Measurements from ENCODE around the gene SIGLEC10.

Gene SIGLEC10

GRCh38 chr19:51396175-51396574 is 21.3 kb downstream of the SIGLEC10 start:
- DNase-seq (ENCODE audit: insufficient read length, low spot score) (no peak), FAIRE-seq (no peak)
- TF ChIP-seq TAF1 (IDR thresholded peaks at IDR 0.05; ENCODE audit: low read depth, low read length), result no peak
- TF ChIP-seq SPI1 (IDR thresholded peaks at IDR 0.05; ENCODE audit: low read depth, low read length), result no peak
- TF ChIP-seq PAX5 (IDR thresholded peaks at IDR 0.05; ENCODE audit: insufficient read depth, low read length, severe bottlenecking), result no peak
- TF ChIP-seq POU2F2 (IDR thresholded peaks at IDR 0.05; ENCODE audit: low read depth, low read length), result no peak
- no peak for TF ChIP-seq POLR2AphosphoS5 (IDR thresholded peaks at IDR 0.05; ENCODE audit: low read depth, low read length)
- no peak for TF ChIP-seq POLR2A (IDR thresholded peaks at IDR 0.05; ENCODE audit: low read depth, low read length)

- FAIRE-seq (peak; percentile 93), DNase-seq (ENCODE audit: insufficient read length, low spot score) (peak; percentile 80)
- TF ChIP-seq PAX5 (IDR thresholded peaks at IDR 0.05; ENCODE audit: insufficient read depth, low read length, severe bottlenecking) (no peak), SPI1 (IDR thresholded peaks at IDR 0.05; ENCODE audit: low read depth, low read length) (peak; percentile 49; the same call in 1 of the 2 replicates), POU2F2 (IDR thresholded peaks at IDR 0.05; ENCODE audit: low read depth, low read length) (no peak), POLR2AphosphoS5 (IDR thresholded peaks at IDR 0.05; ENCODE audit: low read depth, low read length) (peak; percentile 67; the same call in 1 of the 2 replicates), TAF1 (IDR thresholded peaks at IDR 0.05; ENCODE audit: low read depth, low read length) (no peak), POLR2A (IDR thresholded peaks at IDR 0.05; ENCODE audit: low read depth, low read length) (peak; percentile 72)
These were observed 23.2 kb downstream of the SIGLEC10 start for GRCh38 chr19:51394050-51394836.

- no peak for FAIRE-seq
- TF ChIP-seq POLR2AphosphoS5 (IDR thresholded peaks at IDR 0.05; ENCODE audit: low read depth, low read length) (no peak), POLR2A (IDR thresholded peaks at IDR 0.05; ENCODE audit: low read depth, low read length) (no peak), SPI1 (IDR thresholded peaks at IDR 0.05; ENCODE audit: low read depth, low read length) (no peak), TAF1 (IDR thresholded peaks at IDR 0.05; ENCODE audit: low read depth, low read length) (no peak), PAX5 (IDR thresholded peaks at IDR 0.05; ENCODE audit: insufficient read depth, low read length, severe bottlenecking) (no peak), POU2F2 (IDR thresholded peaks at IDR 0.05; ENCODE audit: low read depth, low read length) (no peak)
These were observed 24.7 kb downstream of the SIGLEC10 start for GRCh38 chr19:51392701-51393100.

DNA sequence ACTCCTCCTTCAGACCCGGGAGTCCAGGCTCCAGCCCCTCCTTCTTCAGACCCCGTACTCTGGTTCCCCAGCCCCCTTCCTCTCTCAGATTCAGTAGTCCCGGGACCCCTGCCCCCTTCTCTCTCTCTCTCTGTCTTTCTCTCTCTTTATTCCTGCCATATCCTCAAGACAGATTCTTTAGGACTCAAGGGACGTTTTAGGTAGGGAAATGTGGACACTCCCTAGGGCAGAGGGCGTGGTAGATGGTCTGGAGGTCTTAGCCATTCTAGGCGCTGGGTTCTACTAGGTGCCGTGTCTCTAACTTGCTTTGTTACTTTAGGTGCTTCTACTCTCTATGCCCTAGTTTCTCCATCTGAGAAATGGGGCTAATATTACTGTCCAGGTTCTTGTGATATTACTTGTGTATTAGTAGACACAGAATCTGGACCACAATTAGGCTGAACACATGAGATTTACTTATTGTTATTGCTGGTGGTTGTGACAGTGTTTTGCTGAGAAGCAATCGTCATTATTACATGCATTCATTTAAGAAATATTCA is 26.3 kb downstream of the SIGLEC10 start:
- no peak for TF ChIP-seq TAF1 (IDR thresholded peaks at IDR 0.05; ENCODE audit: low read depth, low read length)
- TF ChIP-seq POLR2A (IDR thresholded peaks at IDR 0.05; ENCODE audit: low read depth, low read length), result no peak
- TF ChIP-seq POLR2AphosphoS5 (IDR thresholded peaks at IDR 0.05; ENCODE audit: low read depth, low read length), result no peak
- no peak for TF ChIP-seq SPI1 (IDR thresholded peaks at IDR 0.05; ENCODE audit: low read depth, low read length)
- TF ChIP-seq POU2F2 (IDR thresholded peaks at IDR 0.05; ENCODE audit: low read depth, low read length), result no peak
- no peak for TF ChIP-seq PAX5 (IDR thresholded peaks at IDR 0.05; ENCODE audit: insufficient read depth, low read length, severe bottlenecking)
- FAIRE-seq (no peak), DNase-seq (ENCODE audit: insufficient read length, low spot score) (no peak)

More at GRCh38 chr19:51392701-51393100, 24.7 kb downstream of the SIGLEC10 start:
- DNase-seq (ENCODE audit: insufficient read length, low spot score), result no peak

- no peak for FAIRE-seq
- TF ChIP-seq POU2F2 (IDR thresholded peaks at IDR 0.05; ENCODE audit: low read depth, low read length) (no peak), TAF1 (IDR thresholded peaks at IDR 0.05; ENCODE audit: low read depth, low read length) (no peak), POLR2AphosphoS5 (IDR thresholded peaks at IDR 0.05; ENCODE audit: low read depth, low read length) (no peak), POLR2A (IDR thresholded peaks at IDR 0.05; ENCODE audit: low read depth, low read length) (no peak), PAX5 (IDR thresholded peaks at IDR 0.05; ENCODE audit: insufficient read depth, low read length, severe bottlenecking) (no peak), SPI1 (IDR thresholded peaks at IDR 0.05; ENCODE audit: low read depth, low read length) (no peak)
- DNase-seq (ENCODE audit: insufficient read length, low spot score), result no peak
These were observed 28.3 kb downstream of the SIGLEC10 start for GRCh38 chr19:51389143-51389542.

GRCh38 chr19:51387924-51388389 is 29.5 kb downstream of the SIGLEC10 start, which contains the start of gene LIM2:
TSS of gene LIM2 (minus strand) at chr19:51387974. CDS start at chr19:51387443, 531 bp downstream.
- FAIRE-seq (peak; percentile 33), DNase-seq (ENCODE audit: insufficient read length, low spot score) (no peak)
- no peak for TF ChIP-seq POLR2AphosphoS5 (IDR thresholded peaks at IDR 0.05; ENCODE audit: low read depth, low read length)

- DNase-seq (ENCODE audit: insufficient read length, low spot score), result no peak
- TF ChIP-seq TAF1 (IDR thresholded peaks at IDR 0.05; ENCODE audit: low read depth, low read length) (no peak), PAX5 (IDR thresholded peaks at IDR 0.05; ENCODE audit: insufficient read depth, low read length, severe bottlenecking) (no peak), POLR2AphosphoS5 (IDR thresholded peaks at IDR 0.05; ENCODE audit: low read depth, low read length) (no peak), SPI1 (IDR thresholded peaks at IDR 0.05; ENCODE audit: low read depth, low read length) (no peak), POLR2A (IDR thresholded peaks at IDR 0.05; ENCODE audit: low read depth, low read length) (no peak), POU2F2 (IDR thresholded peaks at IDR 0.05; ENCODE audit: low read depth, low read length) (no peak)
- FAIRE-seq, result no peak
These were observed 30.4 kb downstream of the SIGLEC10 start for GRCh38 chr19:51386882-51387520.

DNA sequence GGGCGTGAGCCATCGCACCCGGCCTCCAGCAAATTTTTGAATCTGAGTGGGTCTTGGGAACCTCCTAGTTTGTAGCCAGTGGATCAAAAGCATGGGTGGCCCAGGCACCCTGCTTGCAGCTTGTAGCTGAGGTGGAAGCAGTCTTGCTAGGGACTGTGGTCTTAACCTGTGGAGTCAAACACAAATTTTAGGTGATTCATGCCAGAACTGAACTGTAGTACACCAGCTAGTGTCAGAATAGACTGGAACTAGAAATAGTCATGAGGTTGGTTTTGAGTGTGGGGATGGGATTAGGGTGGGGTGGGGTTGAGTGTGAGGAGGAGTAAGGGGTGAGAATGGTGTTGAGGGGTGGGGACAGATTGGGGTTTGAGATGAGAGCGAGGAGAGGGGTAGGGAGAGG is 35.4 kb downstream of the SIGLEC10 start:
- DNase-seq (ENCODE audit: insufficient read length, low spot score) (no peak), FAIRE-seq (no peak)
- TF ChIP-seq PAX5 (IDR thresholded peaks at IDR 0.05; ENCODE audit: insufficient read depth, low read length, severe bottlenecking), result no peak
- no peak for TF ChIP-seq POLR2AphosphoS5 (IDR thresholded peaks at IDR 0.05; ENCODE audit: low read depth, low read length)
- TF ChIP-seq POU2F2 (IDR thresholded peaks at IDR 0.05; ENCODE audit: low read depth, low read length), result no peak
- no peak for TF ChIP-seq POLR2A (IDR thresholded peaks at IDR 0.05; ENCODE audit: low read depth, low read length)
- no peak for TF ChIP-seq SPI1 (IDR thresholded peaks at IDR 0.05; ENCODE audit: low read depth, low read length)
- no peak for TF ChIP-seq TAF1 (IDR thresholded peaks at IDR 0.05; ENCODE audit: low read depth, low read length)

DNA sequence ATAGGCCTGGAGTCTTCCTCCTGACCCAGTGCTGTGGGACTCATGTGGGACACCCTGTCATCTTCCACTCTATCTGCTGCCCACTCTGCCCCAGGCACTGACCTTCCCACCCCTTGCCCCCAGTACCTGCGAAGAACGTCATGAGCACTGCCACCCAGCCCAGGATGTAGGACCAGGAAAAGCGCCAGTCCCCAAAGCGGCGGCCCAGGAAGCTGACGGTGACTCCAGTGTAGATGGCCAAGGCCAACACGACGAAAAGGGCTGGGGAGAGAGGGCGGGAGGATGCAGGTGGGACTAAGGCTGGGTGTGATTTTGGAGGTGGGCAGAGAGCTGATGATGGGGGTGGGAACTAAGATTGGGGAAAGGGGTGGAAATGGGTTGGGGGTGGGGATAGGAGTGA is 37.1 kb downstream of the SIGLEC10 start:
- no peak for FAIRE-seq

More for the DNA sequence above, 37.1 kb downstream of the SIGLEC10 start:
- TF ChIP-seq PAX5 (IDR thresholded peaks at IDR 0.05; ENCODE audit: insufficient read depth, low read length, severe bottlenecking), result no peak
- no peak for TF ChIP-seq POU2F2 (IDR thresholded peaks at IDR 0.05; ENCODE audit: low read depth, low read length)
- TF ChIP-seq POLR2A (IDR thresholded peaks at IDR 0.05; ENCODE audit: low read depth, low read length), result no peak
- TF ChIP-seq POLR2AphosphoS5 (IDR thresholded peaks at IDR 0.05; ENCODE audit: low read depth, low read length), result no peak
- TF ChIP-seq TAF1 (IDR thresholded peaks at IDR 0.05; ENCODE audit: low read depth, low read length), result no peak
- TF ChIP-seq SPI1 (IDR thresholded peaks at IDR 0.05; ENCODE audit: low read depth, low read length), result no peak
- no peak for DNase-seq (ENCODE audit: insufficient read length, low spot score)

Measured in GM12891 (cell line).